BJ (cell line): ENCODE data around the gene KRTAP4-12. TPM values are rescaled to one million over a fixed set of nuclear protein-coding genes. Genes with fewer than 3 reads are reported as not detected.
"Not testable (repeated sequence)": the region's sequence is repeated elsewhere in the genome, so short reads cannot be mapped to it uniquely, and the experiment has no call there.

Experiments
- CTCF ChIA-PET: fragments of 350-600 bp; formaldehyde crosslinking; extraction: SDS; loops from one replicate; lab custom pipeline; 2021; ENCODE audit warnings: antibody characterized with exemption, inconsistent platforms; lab: Yijun Ruan, JAX
- POLR2A ChIA-PET: fragments of 300-600 bp; sonication (Branson Sonifier 250); formaldehyde crosslinking; extraction: SDS; loops from one replicate; lab custom pipeline; 2021; ENCODE audit warnings: antibody characterized with exemption; lab: Charles Lee
- DNase-seq: peaks from one replicate; pipeline ENCODE4 v3.0.0-alpha.2; 2011; ENCODE audit warnings: low read depth
- H3K27me3 ChIP-seq: 2 replicates; pipeline ENCODE4 v1.6.0; 2011; ENCODE audit warnings: low read length; ENCODE audit not compliant: control insufficient read depth, insufficient read depth
- H3K36me3 ChIP-seq: 2 replicates; pipeline ENCODE4 v1.5.1; 2011; ENCODE audit warnings: low read length; ENCODE audit not compliant: control insufficient read depth, insufficient read depth
- H3K4me3 ChIP-seq: 2 replicates; pipeline ENCODE4 v1.5.1; 2011; ENCODE audit warnings: low read depth, mild to moderate bottlenecking, control low read depth, low read length
- polyA plus RNA-seq: library from polyadenylated mRNA; depleted of rRNA; stranded (reverse); fragments of >200 nt; gene quantifications from 2 replicates; pipeline ENCODE4 v1.2.3, GENCODE V29; 2011
- TF ChIP-seq, protein P1 (sequence below): IDR thresholded peaks from 2 replicates; pipeline ENCODE4 v1.5.1; 2011; ENCODE audit warnings: low read depth, mild to moderate bottlenecking, control low read depth, inconsistent platforms, low read length, moderate library complexity; ENCODE audit not compliant: insufficient read depth

Gene KRTAP4-12
- polyA plus RNA-seq, 1 experiment = 0.11 TPM

DNA sequence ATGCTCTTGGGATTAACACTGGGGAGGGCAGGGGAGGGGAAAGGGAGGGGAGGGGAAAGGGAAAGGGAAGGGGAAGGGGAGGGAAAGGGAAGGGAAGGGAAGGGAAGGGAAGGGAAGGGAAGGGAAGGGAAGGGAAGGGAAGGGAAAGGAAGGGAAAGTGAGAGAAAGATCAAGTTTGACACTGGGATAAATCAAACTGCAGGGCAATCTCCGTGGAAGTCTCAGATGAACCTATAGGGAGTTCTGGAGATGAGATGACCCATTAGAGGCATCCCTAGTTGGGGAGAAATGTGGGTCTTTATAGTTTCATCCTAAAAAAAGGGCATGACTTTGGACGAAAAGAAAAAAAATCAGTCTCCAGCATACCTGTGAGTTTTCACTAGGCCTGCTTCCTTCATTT lies 2.2 kb downstream of the KRTAP4-12 start:
- no peak overlapping the region for H3K4me3 ChIP-seq
- TF ChIP-seq, protein P1, sequence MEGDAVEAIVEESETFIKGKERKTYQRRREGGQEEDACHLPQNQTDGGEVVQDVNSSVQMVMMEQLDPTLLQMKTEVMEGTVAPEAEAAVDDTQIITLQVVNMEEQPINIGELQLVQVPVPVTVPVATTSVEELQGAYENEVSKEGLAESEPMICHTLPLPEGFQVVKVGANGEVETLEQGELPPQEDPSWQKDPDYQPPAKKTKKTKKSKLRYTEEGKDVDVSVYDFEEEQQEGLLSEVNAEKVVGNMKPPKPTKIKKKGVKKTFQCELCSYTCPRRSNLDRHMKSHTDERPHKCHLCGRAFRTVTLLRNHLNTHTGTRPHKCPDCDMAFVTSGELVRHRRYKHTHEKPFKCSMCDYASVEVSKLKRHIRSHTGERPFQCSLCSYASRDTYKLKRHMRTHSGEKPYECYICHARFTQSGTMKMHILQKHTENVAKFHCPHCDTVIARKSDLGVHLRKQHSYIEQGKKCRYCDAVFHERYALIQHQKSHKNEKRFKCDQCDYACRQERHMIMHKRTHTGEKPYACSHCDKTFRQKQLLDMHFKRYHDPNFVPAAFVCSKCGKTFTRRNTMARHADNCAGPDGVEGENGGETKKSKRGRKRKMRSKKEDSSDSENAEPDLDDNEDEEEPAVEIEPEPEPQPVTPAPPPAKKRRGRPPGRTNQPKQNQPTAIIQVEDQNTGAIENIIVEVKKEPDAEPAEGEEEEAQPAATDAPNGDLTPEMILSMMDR = no peak
- no peak for DNase-seq
- no peaks in the 10 kb centered on the region for H3K27me3 ChIP-seq
- ChIA-PET POLR2A (no interaction called here), CTCF (interaction anchor here (1.2 kb wide), 1 partner anchor 9 kb away, joined by 3 read pairs; no protein-coding TSS in a partner anchor)
- no peaks in the 10 kb centered on the region for H3K36me3 ChIP-seq

DNA sequence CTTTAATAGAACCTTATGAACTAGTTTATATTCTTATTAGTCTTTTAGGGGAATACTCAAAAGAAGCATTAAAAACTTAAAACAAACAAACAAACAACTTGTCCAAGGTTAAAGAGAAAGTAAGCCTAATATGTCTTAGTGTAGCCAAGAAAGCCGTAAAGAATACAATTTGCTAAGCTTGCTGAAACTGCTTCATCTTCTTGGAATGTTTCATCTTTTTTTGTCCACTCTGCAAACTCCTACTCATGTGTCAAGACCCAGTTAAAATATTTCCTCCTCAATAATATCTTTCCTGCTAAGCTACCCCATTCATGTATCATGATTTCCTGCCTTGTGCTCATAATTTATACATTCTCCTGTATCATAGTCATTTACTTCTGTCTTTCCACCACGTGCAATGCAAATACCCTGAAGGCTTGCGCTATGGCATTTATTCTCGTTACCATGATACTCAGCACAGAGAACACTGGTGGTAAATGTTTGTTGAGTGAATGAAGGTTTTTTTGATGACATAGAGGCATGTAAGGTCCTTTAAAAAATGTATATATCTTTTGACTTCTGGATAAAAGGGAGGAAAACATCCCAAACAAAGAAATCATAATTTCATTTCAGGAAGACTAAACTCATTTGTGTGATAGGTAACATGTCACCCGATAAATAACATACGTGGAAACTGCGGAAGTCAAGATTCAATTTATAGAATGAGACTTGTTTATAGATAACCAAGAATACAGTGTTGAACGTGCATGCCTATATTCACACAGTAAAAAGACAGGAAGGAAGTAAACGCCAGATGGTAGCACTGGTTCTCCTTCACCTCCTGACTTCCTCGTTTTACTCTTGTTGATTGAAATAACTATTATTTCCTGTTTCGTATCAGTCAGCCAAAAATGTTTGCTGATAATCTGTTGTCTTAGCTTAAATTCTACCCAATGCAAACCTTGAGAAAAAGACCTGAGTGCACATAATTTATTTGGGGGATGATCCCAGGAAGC lies 4.0 kb downstream of the KRTAP4-12 start:
- CTCF ChIA-PET, H3K4me3 ChIP-seq, H3K36me3 ChIP-seq, H3K27me3 ChIP-seq, DNase-seq, POLR2A ChIA-PET: not testable (repeated sequence)

DNA sequence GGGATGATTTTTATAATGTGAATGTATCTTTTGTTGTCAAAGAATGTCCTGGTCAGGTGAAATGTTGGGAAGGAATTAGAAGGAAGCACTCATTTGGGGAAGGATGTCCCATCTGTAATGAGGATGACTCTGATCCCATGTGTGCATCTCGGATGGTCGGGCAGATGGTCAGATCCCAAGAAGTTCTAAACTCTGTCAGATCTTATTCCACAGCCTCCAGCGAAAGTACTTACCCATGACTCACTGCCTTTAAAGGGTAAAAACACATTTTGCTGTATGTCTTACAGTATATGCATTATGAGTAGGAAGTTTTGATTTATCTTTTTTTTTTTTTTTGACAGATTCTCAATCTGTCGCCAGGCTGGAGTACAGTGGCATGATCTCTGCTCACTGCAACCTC lies 5.3 kb downstream of the KRTAP4-12 start:
- TF ChIP-seq, protein P1 = no peak
- Histone ChIP-seq H3K27me3 (no peaks in the 10 kb centered on the region), H3K36me3 (peaks cover 4% of the 10 kb centered on the region), H3K4me3 (no peak overlapping the region)
- no peak for DNase-seq
- CTCF ChIA-PET = no interaction called here
- POLR2A ChIA-PET = no interaction called here

DNA sequence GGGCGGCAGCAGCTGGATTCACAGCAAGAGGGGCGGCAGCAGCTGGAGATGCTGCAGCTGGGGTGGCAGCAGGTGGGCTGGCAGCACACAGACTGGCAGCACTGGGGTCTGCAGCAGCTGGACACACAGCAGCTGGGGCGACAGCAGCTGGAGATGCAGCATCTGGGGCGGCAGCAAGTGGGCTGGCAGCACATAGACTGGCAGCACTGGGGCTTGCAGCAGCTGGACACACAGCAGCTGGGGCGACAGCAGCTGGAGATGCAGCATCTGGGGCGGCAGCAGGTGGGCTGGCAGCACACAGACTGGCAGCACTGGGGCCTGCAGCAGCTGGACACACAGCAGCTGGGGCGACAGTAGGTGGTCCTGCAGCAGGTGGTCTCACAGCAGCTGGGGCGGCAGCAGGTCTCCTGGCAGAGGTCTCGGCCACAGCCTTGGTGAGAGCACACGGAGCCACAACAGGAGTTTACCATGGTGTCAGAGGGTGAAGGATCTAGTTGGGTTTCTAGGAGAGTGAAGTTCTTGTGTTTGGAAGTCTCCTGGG lies 6.1 kb downstream of the KRTAP4-12 start, which contains the start of gene KRTAP4-11:
KRTAP4-11 (minus strand) TSS at position 528 of the 541 bp plus-strand sequence; CDS start at position 470, 58 bp downstream.
- DNase-seq, H3K27me3 ChIP-seq, H3K4me3 ChIP-seq, CTCF ChIA-PET, POLR2A ChIA-PET, H3K36me3 ChIP-seq: not testable (repeated sequence)

DNA sequence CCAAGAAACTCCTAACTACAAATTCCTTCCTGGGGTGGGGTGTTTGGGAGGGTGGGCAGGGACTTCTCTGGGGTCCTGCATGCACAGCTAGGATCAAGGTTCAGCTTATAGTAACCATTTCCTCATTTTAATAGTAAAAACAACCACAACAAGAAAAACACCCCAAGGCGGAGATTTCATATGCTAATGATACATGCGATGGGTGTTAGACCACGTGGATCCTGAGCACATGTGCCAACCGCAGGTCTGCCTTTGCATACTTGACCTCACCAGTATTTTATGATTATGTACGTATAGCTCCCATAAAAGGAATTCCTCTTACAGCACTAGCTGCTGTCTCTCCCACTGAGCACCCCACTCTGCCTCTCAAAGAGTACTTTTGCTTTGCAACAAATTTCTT lies 7.7 kb downstream of the KRTAP4-12 start:
- CTCF ChIA-PET = interaction anchor here (1.0 kb wide), 1 partner anchor 10 kb away, joined by 3 read pairs; no protein-coding TSS in a partner anchor
- no peak overlapping the region for H3K4me3 ChIP-seq
- peaks cover 4% of the 10 kb centered on the region for H3K36me3 ChIP-seq
- H3K27me3 ChIP-seq = no peaks in the 10 kb centered on the region
- TF ChIP-seq, protein P1 = no peak
- POLR2A ChIA-PET = no interaction called here
- no peak for DNase-seq
